ENCODE results near the gene UBE2L3. TPM values are rescaled to one million over a fixed set of nuclear protein-coding genes. Genes with fewer than 3 reads are reported as not detected.

UBE2L3 gene
- total and polyA plus RNA-seq, 4 donors: 37.2 to 63.0 (median 44.0) TPM

DNA sequence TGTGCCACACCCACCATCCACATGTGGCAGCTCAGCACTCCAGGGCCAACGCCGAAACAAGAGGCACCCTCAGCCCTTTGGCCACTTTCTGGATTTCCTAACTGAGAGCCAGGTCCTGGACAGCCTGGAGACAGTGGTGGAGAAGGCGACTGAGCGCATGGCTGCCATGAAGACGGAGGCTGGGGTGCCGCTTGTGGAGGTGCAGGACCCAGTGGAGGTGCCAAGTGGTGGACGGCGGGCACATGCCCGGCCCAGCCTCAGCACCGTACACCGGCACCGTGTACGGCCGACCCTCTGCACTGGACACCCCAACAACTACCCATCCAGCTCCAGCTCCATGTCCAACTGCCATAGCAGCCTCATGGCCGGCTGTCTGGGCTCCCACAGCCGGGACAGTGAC is 66.6 kb downstream of the UBE2L3 start:
- no peak for ATAC-seq (ENCODE audit: insufficient read depth, low FRiP score)
- 94 to 99% methylated on average over 10 to 16 of the region's 16 CpGs for WGBS, 2 donors
- DNase-seq: no peak

DNA sequence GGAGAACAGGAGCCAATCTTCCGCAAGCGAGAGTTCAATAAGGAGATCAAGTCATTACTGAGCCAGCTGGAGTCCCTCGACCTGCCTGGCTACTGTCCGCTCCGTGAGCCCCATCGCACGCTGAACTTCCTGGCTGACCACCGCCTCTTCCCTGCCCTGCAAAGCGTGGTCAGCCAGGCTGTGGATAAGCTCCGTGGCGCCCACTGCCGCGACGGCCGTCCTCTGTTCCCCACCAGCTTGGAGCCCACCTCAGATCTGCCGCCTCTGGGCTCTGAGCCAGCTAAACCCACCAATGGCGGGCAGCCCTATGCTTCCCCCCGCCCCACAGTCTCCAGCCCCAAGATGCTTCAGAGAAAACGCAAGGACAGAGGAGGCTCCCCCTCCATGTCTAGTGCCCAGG is 67.3 kb downstream of the UBE2L3 start:
- no peak for ATAC-seq (ENCODE audit: insufficient read depth, low FRiP score)
- Histone ChIP-seq H3K27ac (ENCODE audit: low read depth in 1 of 2, low read length in 1 of 2) (no peak overlapping the region), H3K9ac (ENCODE audit: insufficient read depth in 1 of 2, low read length in 2 of 2) (no peak overlapping the region), H3K4me3 (no peak overlapping the region), H3K9me3 (ENCODE audit: control insufficient read depth in 4 of 4, insufficient read depth in 3 of 4, low read length in 3 of 4) (no peaks in the 10 kb centered on the region), H3K27me3 (ENCODE audit: control insufficient read depth in 3 of 3, insufficient read depth in 3 of 3, low read length in 2 of 3) (no peaks in the 10 kb centered on the region), H3K36me3 (ENCODE audit: control insufficient read depth in 4 of 4, insufficient read depth in 4 of 4, low read length in 4 of 4) (no peaks in the 10 kb centered on the region), H3K4me1 (ENCODE audit: control insufficient read depth in 5 of 5, insufficient read depth in 5 of 5, low read length in 5 of 5) (no peaks in the 10 kb centered on the region)
- TF ChIP-seq, protein P1, sequence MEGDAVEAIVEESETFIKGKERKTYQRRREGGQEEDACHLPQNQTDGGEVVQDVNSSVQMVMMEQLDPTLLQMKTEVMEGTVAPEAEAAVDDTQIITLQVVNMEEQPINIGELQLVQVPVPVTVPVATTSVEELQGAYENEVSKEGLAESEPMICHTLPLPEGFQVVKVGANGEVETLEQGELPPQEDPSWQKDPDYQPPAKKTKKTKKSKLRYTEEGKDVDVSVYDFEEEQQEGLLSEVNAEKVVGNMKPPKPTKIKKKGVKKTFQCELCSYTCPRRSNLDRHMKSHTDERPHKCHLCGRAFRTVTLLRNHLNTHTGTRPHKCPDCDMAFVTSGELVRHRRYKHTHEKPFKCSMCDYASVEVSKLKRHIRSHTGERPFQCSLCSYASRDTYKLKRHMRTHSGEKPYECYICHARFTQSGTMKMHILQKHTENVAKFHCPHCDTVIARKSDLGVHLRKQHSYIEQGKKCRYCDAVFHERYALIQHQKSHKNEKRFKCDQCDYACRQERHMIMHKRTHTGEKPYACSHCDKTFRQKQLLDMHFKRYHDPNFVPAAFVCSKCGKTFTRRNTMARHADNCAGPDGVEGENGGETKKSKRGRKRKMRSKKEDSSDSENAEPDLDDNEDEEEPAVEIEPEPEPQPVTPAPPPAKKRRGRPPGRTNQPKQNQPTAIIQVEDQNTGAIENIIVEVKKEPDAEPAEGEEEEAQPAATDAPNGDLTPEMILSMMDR (IDR thresholded peaks at IDR 0.05; ENCODE audit: control extremely low read depth, extremely low read depth): no peak
- WGBS, 2 donors: 86 to 87% methylated on average over 19 of the region's 19 CpGs
- DNase-seq: no peak

More for the DNA sequence above, 66.6 kb downstream of the UBE2L3 start:
- Histone ChIP-seq H3K36me3 (ENCODE audit: control insufficient read depth in 4 of 4, insufficient read depth in 4 of 4, low read length in 4 of 4) (no peaks in the 10 kb centered on the region), H3K27ac (ENCODE audit: low read depth in 1 of 2, low read length in 1 of 2) (no peak overlapping the region), H3K4me3 (no peak overlapping the region), H3K9me3 (ENCODE audit: control insufficient read depth in 4 of 4, insufficient read depth in 3 of 4, low read length in 3 of 4) (no peaks in the 10 kb centered on the region), H3K9ac (ENCODE audit: insufficient read depth in 1 of 2, low read length in 2 of 2) (no peak overlapping the region), H3K27me3 (ENCODE audit: control insufficient read depth in 3 of 3, insufficient read depth in 3 of 3, low read length in 2 of 3) (no peaks in the 10 kb centered on the region), H3K4me1 (ENCODE audit: control insufficient read depth in 5 of 5, insufficient read depth in 5 of 5, low read length in 5 of 5) (peaks cover 0 to 2% (median under 1%) of the 10 kb centered on the region in 5 donors)
- TF ChIP-seq, protein P1 (IDR thresholded peaks at IDR 0.05; ENCODE audit: control extremely low read depth, extremely low read depth): no peak

DNA sequence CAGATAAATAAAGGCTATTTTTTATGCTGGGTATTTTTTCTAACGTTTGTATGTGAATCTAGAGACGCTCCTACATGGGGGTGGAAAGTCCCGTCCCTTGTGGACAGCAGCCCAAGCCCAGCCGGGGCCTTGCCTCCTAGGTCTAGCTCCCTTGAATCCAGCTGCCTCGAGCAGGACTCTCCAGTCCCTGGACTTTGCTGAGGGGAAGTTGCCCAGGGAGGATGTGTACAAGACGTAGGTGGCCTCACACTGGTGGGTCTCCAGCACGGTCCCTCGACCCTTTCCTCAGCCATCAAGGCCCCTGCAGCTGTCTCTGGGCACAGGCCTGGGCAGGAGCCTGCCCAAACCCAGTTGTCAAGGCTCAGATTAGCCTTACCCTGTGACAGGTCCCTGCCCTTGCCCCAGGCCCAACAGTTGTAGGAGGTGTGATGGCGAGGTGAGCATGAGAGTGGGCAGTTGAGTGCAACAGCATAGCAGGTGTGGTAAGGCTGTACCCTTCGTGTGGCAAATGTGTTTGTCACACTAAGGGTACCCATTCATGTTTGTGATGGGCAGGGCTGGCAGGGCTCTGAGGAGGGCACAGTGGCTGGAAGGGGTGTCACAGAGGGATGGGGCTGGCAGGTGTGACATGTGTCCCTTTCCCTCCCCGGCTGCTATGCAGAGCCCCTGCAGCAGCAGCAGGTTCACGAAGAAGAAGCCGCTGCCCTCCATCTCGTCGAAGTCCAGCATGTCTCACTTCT is 68.4 kb downstream of the UBE2L3 start:
- ATAC-seq (ENCODE audit: insufficient read depth, low FRiP score) (no peak), DNase-seq (no peak)
- 86 to 90% methylated on average over 15 of the region's 15 CpGs for WGBS, 2 donors
- no peaks in the 10 kb centered on the region for H3K27me3 ChIP-seq (ENCODE audit: control insufficient read depth in 3 of 3, insufficient read depth in 3 of 3, low read length in 2 of 3)
- no peak overlapping the region for H3K9ac ChIP-seq (ENCODE audit: insufficient read depth in 1 of 2, low read length in 2 of 2)
- no peaks in the 10 kb centered on the region for H3K36me3 ChIP-seq (ENCODE audit: control insufficient read depth in 4 of 4, insufficient read depth in 4 of 4, low read length in 4 of 4)
- H3K9me3 ChIP-seq (ENCODE audit: control insufficient read depth in 4 of 4, insufficient read depth in 3 of 4, low read length in 3 of 4): no peaks in the 10 kb centered on the region
- H3K27ac ChIP-seq (ENCODE audit: low read depth in 1 of 2, low read length in 1 of 2): no peak overlapping the region
- peaks cover 0 to 3% (median 0%) of the 10 kb centered on the region in 5 donors for H3K4me1 ChIP-seq (ENCODE audit: control insufficient read depth in 5 of 5, insufficient read depth in 5 of 5, low read length in 5 of 5)
- TF ChIP-seq, protein P1 (IDR thresholded peaks at IDR 0.05; ENCODE audit: control extremely low read depth, extremely low read depth): no peak
- no peak overlapping the region for H3K4me3 ChIP-seq

Measured in lung (tissue), 12 donors.